ENCODE results near the gene NDUFB3.

NDUFB3 gene

DNA sequence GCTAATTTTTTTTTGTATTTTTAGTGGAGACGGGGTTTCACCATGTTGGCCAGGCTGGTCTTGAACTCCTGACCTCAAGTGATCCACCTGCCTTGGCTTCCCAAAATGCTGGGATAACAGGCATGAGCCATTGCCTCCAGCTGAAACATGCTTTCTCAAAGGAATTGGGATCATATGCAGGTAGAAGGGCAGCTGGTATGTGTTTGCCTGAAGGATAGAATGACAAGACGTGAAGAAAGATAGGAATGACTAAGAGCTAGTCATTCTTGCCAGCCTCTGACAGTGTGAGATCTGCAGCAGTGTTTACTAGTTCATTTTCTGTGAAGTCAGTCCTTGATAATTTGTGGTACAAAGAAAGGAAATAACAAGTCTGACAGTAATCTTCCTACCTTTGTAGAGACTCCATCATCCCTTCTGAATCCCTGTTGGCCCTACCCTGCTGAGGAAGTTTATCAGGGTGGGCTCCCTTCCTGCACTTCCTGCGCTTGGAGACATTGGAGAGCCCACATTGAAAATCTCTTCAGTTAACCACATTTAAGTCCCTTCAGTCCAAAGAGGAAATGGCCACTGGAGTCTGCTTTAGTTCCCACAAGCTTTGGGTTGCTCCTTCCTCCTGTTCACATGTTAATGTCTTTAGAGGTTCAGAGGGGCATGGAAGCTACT is 58.9 kb downstream of the NDUFB3 start:
- DNase-seq: no peak

- no peak for DNase-seq
These were observed 60.7 kb downstream of the NDUFB3 start for GRCh38 chr2:201132518-201132917.
